IPS DF 4.7 (cell line): ENCODE results near the gene MBNL1.

Experiments
- DNase-seq: peaks from one replicate; pipeline ENCODE4 v3.0.0-alpha.2; 2013; ENCODE audit warnings: low spot score; ENCODE audit errors: extremely low read depth

The MBNL1 gene

DNA sequence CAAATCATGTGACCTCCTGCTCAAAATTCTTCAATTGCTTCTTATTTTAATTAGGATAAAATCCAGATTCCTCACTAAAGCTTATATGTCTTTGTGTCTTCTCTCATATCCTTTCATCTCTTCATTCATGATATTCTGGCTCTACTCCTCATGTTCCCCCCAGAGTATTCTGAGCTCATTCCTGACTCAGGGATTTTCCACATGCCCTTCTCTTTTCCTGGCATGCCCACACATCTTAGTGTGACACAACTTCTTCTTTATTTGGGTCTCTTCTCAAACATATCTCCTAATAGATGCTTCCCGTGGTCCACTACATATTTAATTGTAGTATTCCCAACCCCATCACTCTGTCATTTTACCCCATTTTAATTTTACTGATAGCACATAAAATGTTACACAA lies 15.2 kb upstream of the MBNL1 start:
- DNase-seq: no peak

DNA sequence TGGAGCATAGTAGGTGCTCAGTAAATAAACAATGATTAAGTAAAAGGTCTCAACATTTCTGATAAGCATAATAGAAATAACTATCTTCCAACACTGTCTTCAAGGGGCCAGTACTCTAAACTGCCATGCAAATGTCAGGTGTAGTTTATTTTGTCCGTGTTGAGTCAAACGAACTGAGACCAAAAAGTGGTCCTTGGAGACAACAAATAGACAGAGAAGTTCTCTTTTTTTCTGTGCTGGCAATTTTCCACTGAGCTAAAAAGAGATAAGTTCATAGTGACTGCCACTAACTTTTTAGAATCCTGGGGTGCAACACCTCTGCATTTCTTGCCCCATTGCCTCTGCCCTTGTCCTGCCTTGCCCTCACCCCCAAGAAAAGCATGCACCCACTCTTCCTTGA lies 14.7 kb upstream of the MBNL1 start:
- no peak for DNase-seq

DNA sequence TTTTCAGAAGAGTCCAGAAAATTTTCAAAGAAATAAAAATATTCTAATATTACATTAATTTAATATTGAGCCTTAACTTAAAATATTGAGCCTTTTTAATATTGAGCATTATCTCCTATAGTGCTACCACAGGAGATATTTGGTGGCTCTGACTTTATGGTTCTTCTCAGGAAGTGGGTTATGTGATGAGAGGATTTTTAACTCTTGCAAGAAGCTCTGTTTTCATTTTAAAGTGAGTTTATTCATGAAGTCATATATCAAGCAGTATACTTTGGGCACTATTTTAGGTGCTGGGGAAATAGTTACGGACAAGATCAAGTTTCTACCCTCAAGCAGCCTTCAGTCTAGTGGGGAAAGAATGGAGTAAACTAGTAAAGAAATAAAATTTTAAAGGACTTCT lies 13.4 kb upstream of the MBNL1 start:
- no peak for DNase-seq

DNA sequence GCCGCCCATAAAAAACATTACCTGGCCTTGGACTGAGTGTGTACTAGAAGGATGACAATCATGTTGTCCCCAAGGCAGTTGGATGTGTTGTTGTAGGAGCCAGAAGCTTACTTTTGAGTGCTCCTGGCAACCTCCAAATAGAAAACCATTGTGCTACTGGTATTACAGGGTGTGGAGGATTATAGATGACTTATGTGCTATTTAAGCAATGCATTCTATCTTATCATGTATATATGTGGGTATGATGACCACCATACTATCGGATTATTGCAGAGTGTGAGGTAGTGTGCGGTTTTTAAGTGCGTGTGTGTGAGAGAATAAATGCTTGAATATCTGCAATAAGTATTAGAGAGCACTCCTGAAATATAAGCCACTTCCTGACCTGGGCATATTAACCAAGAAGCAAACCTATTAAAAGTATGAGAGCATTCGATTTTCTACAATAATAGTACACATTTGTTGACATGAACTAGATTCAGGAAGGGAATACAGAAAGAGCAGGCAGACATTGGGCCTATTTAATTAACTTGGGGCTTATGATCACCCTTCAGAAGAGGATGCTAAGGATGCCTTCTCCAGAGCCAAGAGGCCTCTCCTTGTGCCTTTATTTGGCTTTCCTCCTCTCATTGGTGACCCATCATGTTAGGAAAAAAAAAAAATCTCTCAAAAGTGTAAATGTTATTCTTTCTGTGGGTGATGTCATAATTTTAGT lies 11.7 kb upstream of the MBNL1 start:
- no peak for DNase-seq

DNA sequence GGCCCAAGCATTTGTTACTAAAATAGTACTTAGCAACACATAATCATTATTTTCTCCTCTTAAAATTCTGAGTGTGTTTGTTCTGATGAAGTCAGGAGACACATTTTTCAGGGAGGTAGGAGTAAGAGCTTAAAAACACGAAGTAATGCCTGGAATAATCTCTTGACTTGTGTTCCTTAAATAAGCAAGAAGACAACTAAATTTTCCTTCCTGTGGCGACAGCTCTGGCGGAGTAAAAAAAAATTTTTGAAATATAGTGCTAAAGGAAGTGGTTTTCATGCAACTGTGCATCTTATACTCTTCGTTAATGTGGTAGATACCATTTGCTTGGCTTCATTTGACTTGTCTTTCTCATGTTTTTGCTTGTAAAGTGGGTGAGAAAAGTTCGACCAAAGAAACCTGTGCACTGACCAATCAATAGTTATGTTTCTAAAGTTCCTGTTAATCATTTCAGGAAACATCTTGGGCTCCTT lies 11.1 kb upstream of the MBNL1 start:
- DNase-seq: no peak

DNA sequence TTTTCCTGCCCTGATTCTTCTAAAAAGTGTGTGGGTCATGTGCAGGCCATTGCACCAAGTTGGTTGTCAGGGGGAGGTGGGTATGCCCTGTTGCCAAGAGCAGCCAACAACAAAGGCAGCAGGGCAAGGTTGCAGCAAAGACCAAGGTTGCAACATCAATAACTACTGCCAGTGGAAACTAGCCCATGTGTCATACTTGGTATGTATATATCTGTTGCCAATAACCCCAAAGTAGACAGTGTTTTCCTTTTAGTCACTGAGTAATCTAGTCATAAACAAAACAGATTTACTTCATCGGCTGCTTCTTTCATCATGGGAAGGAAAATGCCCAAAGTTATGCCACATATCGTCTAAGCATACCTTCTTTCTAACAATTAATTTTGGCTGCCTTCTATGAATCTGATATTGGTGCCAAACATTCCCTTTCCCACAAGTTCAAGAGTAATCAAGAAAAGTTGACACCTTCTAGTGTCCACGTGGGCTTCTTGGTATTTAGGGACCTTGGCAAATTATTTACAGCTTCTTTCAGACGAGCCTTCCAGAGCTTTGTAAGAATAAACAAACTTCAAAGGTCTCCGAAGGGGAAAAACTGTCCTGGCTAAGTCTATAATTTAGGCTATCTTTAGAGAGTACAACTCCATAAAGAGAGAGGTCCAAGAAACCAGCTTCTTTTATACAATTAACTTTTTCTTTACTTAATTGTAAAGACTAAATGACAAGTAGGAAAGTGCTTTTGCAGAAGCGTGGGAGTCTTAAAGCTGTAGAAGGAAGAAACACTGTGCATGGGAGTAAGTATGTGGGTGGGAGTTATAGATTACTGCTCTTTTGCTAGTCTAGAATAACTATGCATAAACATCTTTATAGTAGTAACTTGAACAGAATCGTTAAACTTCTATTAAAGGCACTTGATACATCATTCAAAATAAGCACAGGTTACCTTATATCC lies 10.0 kb upstream of the MBNL1 start:
- DNase-seq: no peak

DNA sequence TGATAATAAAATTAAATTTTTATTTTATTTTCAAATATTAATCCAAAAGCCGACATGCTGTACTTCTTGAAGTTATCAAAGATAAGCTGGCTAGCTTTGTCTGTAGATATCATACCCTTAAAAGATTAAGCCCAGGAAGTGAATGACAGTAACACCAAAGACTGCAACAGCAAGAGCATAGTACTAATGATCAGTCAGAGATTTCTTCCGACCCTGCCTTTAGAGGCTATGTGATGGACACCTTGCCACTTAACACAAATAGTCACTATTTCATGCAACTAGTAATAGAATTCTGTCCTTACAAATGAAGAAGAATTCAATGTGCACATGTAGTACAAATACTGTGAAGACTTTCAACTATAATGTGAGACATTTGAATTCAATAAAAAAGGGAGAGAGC lies 9.3 kb upstream of the MBNL1 start:
- no peak for DNase-seq

DNA sequence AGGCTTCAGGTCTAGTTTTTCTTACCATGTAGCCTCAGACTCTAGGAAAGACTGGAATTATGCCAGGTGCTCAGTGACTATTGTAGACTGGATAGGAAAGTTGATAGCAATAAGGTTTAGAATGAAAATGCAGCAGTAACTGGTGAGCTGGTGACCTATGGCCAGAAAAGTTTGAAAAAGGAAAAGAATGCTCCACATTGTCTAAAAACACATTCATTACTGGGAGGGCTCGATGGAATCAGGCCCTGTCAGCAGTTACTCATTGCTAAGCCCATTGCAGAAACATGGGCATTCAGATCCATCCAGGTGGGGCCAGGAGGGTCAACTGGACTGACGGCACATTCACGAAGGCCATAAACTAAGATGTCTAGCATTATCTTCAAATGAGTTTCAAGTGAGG lies 8.7 kb upstream of the MBNL1 start:
- no peak for DNase-seq

DNA sequence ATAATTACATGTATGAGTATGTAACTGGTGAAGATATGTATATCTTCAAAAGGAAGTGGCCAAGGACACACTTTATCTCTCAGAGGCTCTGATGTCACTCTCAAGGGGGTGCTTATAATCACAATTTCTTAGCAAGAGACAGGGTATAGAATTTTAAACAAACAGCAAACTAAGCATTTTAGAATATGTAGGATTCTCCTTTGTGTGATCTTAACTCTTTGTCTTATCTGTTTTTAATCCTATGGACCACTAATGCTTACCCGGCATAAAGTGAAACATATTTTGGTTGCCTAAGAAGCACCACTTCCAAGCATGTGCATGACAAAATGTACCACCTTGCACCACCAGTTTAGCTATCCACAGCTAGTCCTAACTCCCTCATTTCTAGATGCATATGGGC lies 8.2 kb upstream of the MBNL1 start:
- DNase-seq: no peak

DNA sequence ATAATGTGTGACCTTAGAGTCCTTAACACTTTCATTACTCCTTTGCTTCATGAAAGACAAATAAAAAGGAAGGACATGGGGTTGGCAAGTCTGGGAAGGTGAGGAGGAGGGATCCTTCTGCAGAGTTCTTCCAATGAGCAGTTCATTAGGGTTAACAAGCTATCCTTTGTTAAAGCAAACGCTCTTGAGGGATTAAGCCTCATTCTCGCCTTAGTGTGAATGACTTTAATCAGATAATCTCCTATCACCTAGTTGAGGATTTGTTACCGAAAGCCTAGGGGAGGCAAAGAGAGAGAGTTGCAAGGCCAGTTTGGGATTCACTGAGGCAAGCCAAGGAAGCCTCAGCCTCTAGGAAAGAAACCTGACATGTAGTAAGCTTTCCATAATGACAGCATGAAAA lies 7.4 kb upstream of the MBNL1 start:
- no peak for DNase-seq

DNA sequence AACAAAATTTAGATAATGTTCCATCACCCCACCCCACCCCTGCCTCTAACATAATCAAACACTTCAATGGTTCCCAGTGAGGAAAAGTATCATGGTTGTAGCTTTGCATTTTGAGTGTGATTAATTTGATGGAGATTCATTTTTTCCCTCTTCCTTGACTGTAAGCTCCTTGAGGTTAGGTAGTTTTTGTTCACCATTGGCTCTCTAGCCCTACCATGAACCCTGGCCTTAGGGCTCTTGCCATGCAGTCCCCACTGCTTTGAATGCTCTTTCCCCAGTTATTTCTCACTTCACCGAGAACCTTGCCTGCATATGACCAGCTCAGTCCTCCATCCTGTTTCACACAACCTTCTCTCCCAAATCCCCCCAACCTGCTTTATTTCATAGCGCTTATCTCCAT lies 5.0 kb upstream of the MBNL1 start:
- DNase-seq: no peak

DNA sequence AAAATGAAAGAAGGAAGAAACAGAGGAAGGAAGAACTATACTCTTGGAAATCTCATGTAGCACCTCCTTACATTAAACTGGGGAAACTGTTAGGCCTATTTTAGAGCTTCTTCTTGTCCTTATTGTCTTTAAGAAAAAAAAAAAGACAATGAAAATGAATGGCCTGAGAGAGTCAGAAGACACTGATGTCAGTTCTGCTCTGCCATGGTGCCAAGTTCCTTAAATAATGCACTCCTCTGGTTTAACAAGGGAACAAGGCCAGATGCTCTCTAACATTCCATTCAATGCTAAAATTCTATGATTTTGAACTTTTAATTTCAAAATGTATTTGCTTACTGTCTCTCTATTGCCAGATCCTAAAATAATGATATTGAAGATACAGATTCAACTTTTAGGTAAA lies 4.4 kb upstream of the MBNL1 start:
- no peak for DNase-seq

DNA sequence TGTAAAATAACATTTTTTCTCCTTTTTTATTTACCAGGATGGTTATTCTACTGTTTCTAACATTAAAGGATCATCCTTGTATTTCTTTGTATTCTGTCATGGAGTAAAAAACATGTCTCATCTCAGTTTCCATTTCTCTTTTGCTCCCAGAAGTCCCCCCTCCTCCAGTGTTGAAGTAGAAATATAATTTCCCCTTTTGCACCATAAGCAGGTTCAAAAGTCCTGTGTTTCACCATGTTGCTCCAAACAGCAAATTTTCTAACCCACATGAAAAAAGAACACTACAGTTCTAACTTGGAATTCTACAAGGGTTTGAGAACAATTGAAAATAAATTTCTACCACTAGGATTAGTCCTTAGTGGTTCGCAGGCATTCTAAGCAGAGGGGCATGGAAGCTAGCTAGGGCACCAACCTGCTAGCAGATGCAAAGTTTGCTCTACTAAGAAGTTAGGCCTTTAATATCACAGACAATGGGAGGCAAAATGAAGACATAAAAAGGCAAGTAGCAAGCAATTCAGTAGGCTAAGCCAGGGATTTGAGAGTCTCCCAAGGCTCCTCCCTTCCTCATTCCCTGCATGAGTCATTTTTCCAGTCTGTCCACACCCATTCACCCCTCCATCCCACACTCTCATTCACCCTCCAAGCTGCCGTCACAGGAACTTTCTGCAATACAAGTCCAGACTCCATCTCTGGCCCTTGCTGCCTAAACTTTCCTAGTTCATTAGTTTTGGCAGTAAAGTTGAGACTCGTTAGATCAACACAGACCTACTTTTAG lies 2.3 kb upstream of the MBNL1 start:
- no peak for DNase-seq

DNA sequence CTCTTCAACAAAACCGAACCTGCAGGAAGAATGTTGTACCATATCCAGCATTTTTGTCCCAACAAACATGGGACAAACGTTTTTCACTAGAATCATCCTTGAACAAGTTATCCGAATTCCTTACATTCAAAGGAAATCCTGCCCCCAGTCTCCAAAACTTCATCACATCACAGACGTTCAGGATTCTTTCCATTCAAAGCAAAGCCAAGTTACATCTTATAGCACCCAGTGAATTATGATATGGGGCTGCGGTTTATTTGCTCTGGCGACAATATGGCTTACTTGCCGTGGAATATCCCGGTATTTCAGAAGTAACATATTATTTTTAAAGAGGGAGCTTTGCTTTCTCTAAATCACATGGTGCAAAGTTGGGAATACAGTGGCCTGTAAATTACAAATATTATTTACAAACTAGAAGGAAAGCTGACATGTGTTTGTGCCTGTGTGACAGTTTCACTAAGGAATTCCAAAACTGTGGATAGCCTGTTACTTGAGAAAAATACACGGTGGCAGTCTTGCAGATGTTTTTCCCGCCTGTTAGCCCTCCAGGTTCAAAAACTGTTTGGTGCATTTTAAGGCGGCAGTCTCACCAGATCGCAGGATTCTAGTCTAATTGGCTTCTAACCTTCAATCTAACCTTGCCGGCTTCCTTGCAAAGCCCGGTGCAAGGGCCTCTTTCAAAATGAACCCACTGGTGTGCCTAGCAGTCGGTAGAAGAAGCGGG lies 736 bp upstream of the MBNL1 start:
- DNase-seq: no peak

DNA sequence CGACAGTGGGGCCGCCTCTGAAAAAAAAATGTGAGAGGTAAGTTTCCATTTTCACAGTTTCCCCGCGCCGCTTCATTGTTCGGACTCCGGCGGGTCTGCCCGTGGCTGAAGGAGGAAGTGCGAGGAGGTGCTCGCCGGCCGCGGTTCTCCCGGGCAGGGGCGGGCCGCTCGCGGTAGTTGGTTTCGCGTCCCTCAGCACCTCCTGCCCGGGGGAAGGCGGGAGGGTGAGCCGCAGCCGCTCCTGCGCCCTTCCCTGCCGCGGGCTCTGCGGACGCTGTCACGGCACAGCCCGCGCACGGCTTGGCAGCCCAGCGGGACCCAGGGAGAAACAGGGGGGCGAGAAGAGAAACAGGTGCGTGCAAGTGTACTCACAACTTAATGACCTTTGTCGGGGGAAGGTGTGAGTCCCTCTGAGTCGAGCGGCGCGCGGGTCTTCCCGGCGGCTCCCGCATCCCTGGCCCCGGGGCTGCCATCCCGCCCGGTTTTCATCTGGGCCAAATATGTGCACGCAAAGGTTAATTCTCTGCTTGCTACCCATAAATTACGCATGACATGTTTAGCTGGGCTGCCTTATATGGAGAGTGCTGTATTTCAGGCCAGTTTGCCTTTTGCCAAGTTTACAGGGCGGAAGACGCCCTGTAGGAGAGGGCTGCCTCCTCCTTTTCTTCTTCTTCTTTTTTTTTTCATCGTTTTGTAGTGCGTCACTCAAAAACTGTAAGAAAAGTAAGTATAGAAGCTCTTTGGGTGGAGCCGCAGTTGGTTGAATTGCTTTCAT lies 514 bp downstream of the MBNL1 start:
- DNase-seq: no peak

DNA sequence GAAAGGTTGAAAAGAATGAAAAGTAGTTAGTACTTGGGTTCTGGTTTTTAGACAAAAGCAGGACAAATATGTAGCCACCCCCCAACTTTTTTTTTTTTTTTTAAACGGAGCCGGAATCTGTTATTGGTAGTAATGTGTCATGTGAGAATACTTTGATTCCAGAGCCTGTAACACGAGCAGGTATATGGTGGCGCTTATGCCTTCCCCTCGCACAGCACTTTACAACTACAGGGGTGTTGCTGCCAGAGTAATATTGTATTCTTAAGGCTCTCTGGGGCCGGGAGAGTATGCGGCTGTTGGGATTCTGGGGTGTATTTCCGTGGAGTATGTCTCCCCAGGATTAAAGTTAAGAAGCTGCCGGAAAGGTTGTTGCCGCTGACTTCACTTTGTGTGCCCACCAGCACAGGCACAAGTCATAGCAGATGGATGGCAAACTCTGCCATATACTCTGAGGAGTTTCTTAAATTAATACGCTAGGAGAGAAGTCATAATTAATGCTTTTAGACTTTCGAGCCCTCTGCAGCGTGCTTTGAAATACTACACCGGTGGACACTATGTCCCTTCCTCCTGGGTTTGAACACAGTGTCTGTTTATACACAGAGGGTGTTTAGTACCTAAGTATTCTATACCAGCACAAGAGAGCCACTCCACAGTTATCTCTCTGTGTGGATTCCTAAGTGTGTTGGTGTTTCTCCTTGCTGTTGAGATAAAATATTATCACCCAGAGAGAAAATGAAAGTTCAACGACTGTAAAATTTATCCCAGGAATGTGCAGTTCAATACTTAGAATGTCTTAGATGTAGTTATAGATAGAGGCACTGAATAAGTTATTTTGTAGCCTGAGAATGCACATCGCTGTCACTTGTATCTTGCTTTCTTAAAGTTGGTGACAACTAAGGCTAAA lies 1.4 kb downstream of the MBNL1 start:
- no peak for DNase-seq

DNA sequence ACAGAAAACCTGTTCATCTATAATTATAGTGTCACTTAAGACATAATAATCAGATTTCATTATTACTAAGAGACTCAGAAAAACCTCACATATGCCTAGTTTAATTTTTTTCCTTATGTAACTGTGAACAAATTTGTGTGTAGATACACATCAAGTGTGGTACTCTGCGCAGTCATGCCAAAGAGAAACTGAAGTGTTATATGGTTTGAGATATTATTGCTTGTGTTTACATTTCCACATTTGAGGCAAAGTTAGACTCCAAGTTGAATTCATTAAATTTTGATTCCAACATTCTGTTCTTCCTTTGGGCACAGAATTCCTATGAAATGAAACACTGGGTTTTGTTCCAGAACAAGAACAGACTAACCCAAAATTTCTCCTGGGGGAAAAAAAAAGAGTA lies 2.2 kb downstream of the MBNL1 start:
- no peak for DNase-seq

DNA sequence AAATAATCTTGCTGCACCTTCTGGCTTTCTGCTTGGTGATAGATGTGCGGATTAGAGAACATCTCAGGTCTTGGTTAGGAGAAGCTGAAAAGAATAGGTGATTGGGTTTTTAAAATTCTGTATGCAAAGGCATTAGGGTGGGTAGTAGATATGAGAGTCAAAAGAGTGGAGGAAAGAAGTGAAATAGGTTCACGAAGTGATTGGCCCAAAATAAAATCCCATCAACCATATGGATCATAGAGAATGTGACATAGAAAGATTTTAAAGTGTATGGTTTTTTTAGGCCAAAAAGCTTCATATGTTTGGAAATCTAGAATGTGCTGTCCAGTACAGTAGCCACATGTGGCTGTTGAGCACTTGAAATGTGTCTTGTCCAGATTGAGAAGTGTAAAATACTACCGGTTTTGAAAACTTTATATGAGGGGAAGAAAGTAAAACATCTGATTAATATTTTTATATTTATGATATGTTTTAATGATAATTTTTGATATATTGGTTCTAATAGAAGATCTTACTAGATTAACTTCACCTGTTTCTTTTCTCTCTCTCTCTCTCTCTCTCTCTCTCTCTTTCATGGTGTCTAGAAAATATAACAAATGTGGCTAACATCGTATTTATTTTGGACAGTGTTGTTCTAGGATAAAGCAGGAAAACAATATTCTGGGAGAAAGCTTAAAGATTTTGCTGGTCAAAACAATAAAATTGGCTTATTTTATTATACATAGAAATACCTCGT lies 2.9 kb downstream of the MBNL1 start:
- no peak for DNase-seq

DNA sequence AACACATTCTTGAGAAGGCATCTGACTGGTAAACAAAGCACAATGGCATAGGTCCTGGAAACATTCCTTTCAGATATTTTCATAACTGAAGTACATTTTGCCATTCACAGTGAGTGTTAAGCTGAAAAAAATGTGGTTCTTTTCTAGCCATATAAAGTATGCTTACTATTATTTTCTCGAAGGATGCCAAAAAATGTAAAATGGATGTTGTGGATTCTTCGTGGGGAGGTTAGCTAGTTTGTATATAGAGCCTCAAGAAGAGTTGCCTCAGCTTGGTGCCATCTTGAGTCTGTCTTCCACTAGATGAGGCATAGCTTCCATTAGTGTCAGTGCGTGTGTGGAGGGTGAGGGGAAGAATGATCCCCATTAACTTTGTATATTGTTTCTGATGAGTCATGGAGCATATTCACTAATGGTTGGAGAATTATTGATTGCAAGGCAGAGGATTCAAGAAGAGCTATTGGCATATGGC lies 4.1 kb downstream of the MBNL1 start:
- no peak for DNase-seq
